ENCODE measurements around the gene SEPHS2.

The SEPHS2 gene

DNA sequence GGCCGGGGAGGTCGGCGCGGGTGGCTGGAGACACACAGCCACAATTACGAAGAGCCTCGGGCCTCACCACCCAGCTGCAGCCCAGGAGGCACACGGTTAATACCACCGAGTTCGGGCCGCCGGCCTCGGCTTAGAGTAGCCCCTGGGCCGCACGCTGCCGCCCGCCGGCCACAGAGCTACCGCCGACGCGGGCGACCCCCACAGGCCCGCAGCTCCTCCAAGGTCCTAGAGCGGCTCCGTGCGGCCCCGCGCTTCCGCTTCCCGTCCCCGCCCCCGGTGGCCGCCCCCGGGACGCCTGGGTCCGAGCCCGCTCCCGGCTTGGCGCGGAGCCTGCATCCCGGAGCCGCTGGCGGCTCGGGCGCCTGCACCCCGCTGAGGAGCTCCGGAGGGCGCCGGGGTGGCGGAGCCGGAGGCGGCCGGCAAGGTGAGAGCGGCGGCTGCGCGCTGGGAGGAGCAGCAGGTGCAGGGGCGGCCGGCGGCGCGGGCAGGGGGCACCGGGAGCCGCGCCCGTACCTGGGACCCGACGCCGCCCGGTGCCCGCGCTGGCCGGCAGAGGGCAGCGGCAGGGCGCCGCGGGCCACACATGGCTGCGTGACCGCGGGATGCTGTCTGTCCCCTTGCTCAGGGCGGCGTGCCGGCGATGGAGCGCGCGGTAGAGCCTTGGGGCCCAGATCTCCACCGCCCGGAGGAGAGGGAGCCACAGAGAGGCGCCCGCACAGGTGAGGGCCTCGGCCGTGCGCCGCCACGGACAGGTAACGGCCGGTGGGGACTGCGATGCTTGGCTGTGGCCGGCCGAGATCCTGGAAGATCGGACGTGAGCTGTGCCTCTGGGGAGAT lies 50.3 kb downstream of the SEPHS2 start, which contains the start of gene ZNF48:
TSS of gene ZNF48 (plus strand) at position 266 of the 837 bp plus-strand sequence. CDS start at position 641, 375 bp downstream.
- TF ChIP-seq, protein P1, sequence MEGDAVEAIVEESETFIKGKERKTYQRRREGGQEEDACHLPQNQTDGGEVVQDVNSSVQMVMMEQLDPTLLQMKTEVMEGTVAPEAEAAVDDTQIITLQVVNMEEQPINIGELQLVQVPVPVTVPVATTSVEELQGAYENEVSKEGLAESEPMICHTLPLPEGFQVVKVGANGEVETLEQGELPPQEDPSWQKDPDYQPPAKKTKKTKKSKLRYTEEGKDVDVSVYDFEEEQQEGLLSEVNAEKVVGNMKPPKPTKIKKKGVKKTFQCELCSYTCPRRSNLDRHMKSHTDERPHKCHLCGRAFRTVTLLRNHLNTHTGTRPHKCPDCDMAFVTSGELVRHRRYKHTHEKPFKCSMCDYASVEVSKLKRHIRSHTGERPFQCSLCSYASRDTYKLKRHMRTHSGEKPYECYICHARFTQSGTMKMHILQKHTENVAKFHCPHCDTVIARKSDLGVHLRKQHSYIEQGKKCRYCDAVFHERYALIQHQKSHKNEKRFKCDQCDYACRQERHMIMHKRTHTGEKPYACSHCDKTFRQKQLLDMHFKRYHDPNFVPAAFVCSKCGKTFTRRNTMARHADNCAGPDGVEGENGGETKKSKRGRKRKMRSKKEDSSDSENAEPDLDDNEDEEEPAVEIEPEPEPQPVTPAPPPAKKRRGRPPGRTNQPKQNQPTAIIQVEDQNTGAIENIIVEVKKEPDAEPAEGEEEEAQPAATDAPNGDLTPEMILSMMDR (IDR thresholded peaks at IDR 0.05; ENCODE audit: extremely low read depth, insufficient read depth, missing control alignments), result peak; percentile 65
- in situ Hi-C loops (cut with MboI; ENCODE audit: low pct_unique_long_range_greater_than_20kb, low sequenced_read_pairs, unreplicated experiment), result no loop called here
- peak; percentile 87 for DNase-seq (ENCODE audit: low spot score)

DNA sequence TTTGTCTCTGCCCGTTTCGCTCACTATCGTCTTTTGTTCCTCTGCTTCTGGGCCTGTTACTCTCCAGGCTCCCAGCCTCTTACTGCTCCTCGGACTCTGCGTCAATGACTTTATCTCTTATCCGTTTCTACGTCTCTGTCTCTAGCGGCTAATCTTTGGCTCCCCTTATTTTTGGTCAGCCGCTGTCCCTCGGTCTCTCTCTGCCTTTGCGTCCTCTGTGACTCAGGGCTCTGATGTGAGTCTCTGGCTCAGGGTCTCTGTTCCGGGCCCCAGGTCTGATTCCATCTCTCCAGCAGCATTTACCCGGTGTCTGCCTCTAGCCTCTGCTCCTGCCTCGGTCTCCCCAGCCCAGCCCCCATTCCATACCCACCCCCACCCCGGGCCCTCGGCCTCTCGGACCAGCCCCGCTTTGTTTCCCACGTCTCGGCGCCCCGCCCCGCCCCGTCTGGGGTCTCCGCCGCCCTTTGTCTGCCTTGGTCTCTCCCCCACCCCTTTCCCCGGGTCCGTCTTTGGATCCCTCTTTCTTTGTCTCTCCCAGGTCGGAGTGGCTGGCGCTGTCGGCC lies 51.0 kb downstream of the SEPHS2 start:
- TF ChIP-seq, protein P1 (IDR thresholded peaks at IDR 0.05; ENCODE audit: extremely low read depth, insufficient read depth, missing control alignments), result no peak
- in situ Hi-C loops (cut with MboI; ENCODE audit: low pct_unique_long_range_greater_than_20kb, low sequenced_read_pairs, unreplicated experiment), result no loop called here
- no peak for DNase-seq (ENCODE audit: low spot score)

All from GM13977 (cell line).